ENCODE measurements around the gene RGP1. TPM values are rescaled to one million over a fixed set of nuclear protein-coding genes. Genes with fewer than 3 reads are reported as not detected.

The RGP1 gene
- polyA plus RNA-seq, 3 donors: 2.3 to 9.0 (median 3.3) TPM

- DNase-seq: peak in 2 of 3 donors; percentile 27 to 29
- H3K9ac ChIP-seq (ENCODE audit: insufficient read depth, low read length, poor library complexity, severe bottlenecking): no peak overlapping the region
- H3K79me2 ChIP-seq (ENCODE audit: insufficient read depth, low read length): peaks cover 50% of the 10 kb centered on the region
- no peak overlapping the region for H3K4me3 ChIP-seq (replicated peaks in 1 of 3; ENCODE audit: low read depth in 2 of 3, low read length in 3 of 3)
- 25% methylated on average over 2 of the region's 2 CpGs for WGBS (ENCODE audit: insufficient coverage)
- Mint-ChIP-seq H3K27ac (peak overlapping the region; percentile 24 to 91 (median 68)), H3K4me3 (peak overlapping the region in 1 of 2 donors; percentile 17), H3K9me3 (peaks cover 0 to 2% (median 0%) of the 10 kb centered on the region in 7 donors), H3K4me1 (peaks cover 49% of the 10 kb centered on the region), H3K27me3 (ENCODE audit: low read depth in 3 of 3) (peaks cover 0 to 1% (median 0%) of the 10 kb centered on the region in 3 donors), H3K36me3 (peaks cover 67 to 79% of the 10 kb centered on the region in 2 donors)
- peak overlapping the region; percentile 28 for H3K4me2 ChIP-seq (replicated peaks; ENCODE audit: extremely low read depth, low read length, poor library complexity, severe bottlenecking)
- no peaks in the 10 kb centered on the region for H3K27me3 ChIP-seq (ENCODE audit: control insufficient read depth in 2 of 2, insufficient read depth in 2 of 2, low read length in 2 of 2)
- H3K4me1 ChIP-seq (ENCODE audit: control insufficient read depth in 1 of 2, insufficient read depth in 2 of 2, low read length in 2 of 2): peaks cover 45 to 48% of the 10 kb centered on the region in 2 donors
- TF ChIP-seq CTCF (IDR thresholded peaks at IDR 0.05): no peak
- H4K20me1 ChIP-seq (ENCODE audit: insufficient read depth, low read length): peaks cover 96% of the 10 kb centered on the region
- H2AFZ ChIP-seq (ENCODE audit: insufficient read depth, low read depth, low read length, poor library complexity, severe bottlenecking): peak overlapping the region; percentile 6
- H3K9me3 ChIP-seq (replicated peaks in 1 of 2; ENCODE audit: control insufficient read depth in 1 of 2, insufficient read depth in 1 of 2, low read length in 2 of 2): no peaks in the 10 kb centered on the region
- peaks cover 51 to 63% of the 10 kb centered on the region in 2 donors for H3K36me3 ChIP-seq (replicated peaks in 1 of 2; ENCODE audit: control insufficient read depth in 1 of 2, insufficient read depth in 2 of 2, low read length in 2 of 2)
- intact Hi-C loops (cut with micrococcal nuclease): no loop called here
- peak overlapping the region in 1 of 2 donors; percentile 74 for H3K27ac ChIP-seq (ENCODE audit: low read depth in 1 of 2, low read length in 2 of 2)
These were observed 5.6 kb upstream of the RGP1 start for GRCh38 chr9:35743452-35743851.

GRCh38 chr9:35743880-35744518 is 5.1 kb upstream of the RGP1 start:
- peak overlapping the region in 1 of 2 donors; percentile 17 for H3K4me3 Mint-ChIP-seq
- no peak for DNase-seq
- peaks cover 55% of the 10 kb centered on the region for H3K79me2 ChIP-seq (ENCODE audit: insufficient read depth, low read length)
- H4K20me1 ChIP-seq (ENCODE audit: insufficient read depth, low read length): peaks cover 93% of the 10 kb centered on the region
- peak overlapping the region; percentile 28 for H3K4me2 ChIP-seq (replicated peaks; ENCODE audit: extremely low read depth, low read length, poor library complexity, severe bottlenecking)
- intact Hi-C loops (cut with micrococcal nuclease): no loop called here
- peaks cover 62 to 74% of the 10 kb centered on the region in 2 donors for H3K36me3 Mint-ChIP-seq
- no peak overlapping the region for H3K4me3 ChIP-seq (replicated peaks in 1 of 3; ENCODE audit: low read depth in 2 of 3, low read length in 3 of 3)
- H3K9ac ChIP-seq (ENCODE audit: insufficient read depth, low read length, poor library complexity, severe bottlenecking): no peak overlapping the region
- no peaks in the 10 kb centered on the region for H3K27me3 ChIP-seq (ENCODE audit: control insufficient read depth in 2 of 2, insufficient read depth in 2 of 2, low read length in 2 of 2)
- no CpG with 5 or more reads among the region's 8 CpGs for WGBS (ENCODE audit: insufficient coverage)
- H3K4me1 Mint-ChIP-seq: peaks cover 50% of the 10 kb centered on the region
- H3K4me1 ChIP-seq (ENCODE audit: control insufficient read depth in 1 of 2, insufficient read depth in 2 of 2, low read length in 2 of 2): peaks cover 46 to 50% of the 10 kb centered on the region in 2 donors
- no peak for TF ChIP-seq CTCF (IDR thresholded peaks at IDR 0.05)
- H3K9me3 ChIP-seq (replicated peaks in 1 of 2; ENCODE audit: control insufficient read depth in 1 of 2, insufficient read depth in 1 of 2, low read length in 2 of 2): no peaks in the 10 kb centered on the region
- peak overlapping the region; percentile 15 to 74 for H3K27ac ChIP-seq (ENCODE audit: low read depth in 1 of 2, low read length in 2 of 2)
- H3K9me3 Mint-ChIP-seq: no peaks in the 10 kb centered on the region
- peak overlapping the region; percentile 24 to 91 (median 68) for H3K27ac Mint-ChIP-seq
- peaks cover 0 to 1% (median 0%) of the 10 kb centered on the region in 3 donors for H3K27me3 Mint-ChIP-seq (ENCODE audit: low read depth in 3 of 3)
- H3K36me3 ChIP-seq (replicated peaks in 1 of 2; ENCODE audit: control insufficient read depth in 1 of 2, insufficient read depth in 2 of 2, low read length in 2 of 2): peaks cover 46 to 57% of the 10 kb centered on the region in 2 donors
- H2AFZ ChIP-seq (ENCODE audit: insufficient read depth, low read depth, low read length, poor library complexity, severe bottlenecking): peak overlapping the region; percentile 6

Measured in CD14-positive monocyte (primary cell).